HEK293T (cell line): ENCODE measurements around the gene DHCR7.

Experiments used
- CTCF ChIA-PET: fragments of 350-600 bp; formaldehyde crosslinking; extraction: SDS; loops from one replicate; lab custom pipeline; 2021; ENCODE audit warnings: antibody characterized with exemption, inconsistent platforms; lab: Yijun Ruan, JAX
- POLR2A ChIA-PET: fragments of 350-600 bp; formaldehyde crosslinking; extraction: SDS; loops from one replicate; lab custom pipeline; 2020; ENCODE audit warnings: antibody characterized with exemption, inconsistent platforms; lab: Yijun Ruan, JAX
- DNase-seq: peaks from one replicate; pipeline ENCODE4 v3.0.0; 2012; ENCODE audit warnings: mixed read lengths; ENCODE audit errors: extremely low spot score
- ARNT ChIP-seq: fragments of 450-650 bp; IDR thresholded peaks from 2 replicates; pipeline ENCODE4 v1.6.1; 2017; ENCODE audit warnings: mild to moderate bottlenecking
- BHLHE40 ChIP-seq: fragments of 450-650 bp; IDR thresholded peaks from 2 replicates; pipeline ENCODE4 v1.6.1; 2016; ENCODE audit warnings: mild to moderate bottlenecking, moderate library complexity, borderline replicate concordance
- CTBP1 ChIP-seq: fragments of 450-650 bp; IDR thresholded peaks from 2 replicates; pipeline ENCODE4 v1.6.1; 2016; ENCODE audit warnings: borderline replicate concordance
- ELF4 ChIP-seq: fragments of 450-650 bp; IDR thresholded peaks from 2 replicates; pipeline ENCODE4 v1.6.1; 2017; ENCODE audit warnings: antibody characterized with exemption
- FOXA1 ChIP-seq: fragments of 450-650 bp; IDR thresholded peaks from 2 replicates; pipeline ENCODE4 v1.6.1; 2016; ENCODE audit warnings: mild to moderate bottlenecking
- FOXK2 ChIP-seq: fragments of 450-650 bp; IDR thresholded peaks from 2 replicates; pipeline ENCODE4 v1.6.1; 2016; ENCODE audit warnings: mild to moderate bottlenecking
- FOXM1 ChIP-seq: fragments of 450-650 bp; IDR thresholded peaks from 2 replicates; pipeline ENCODE4 v1.6.1; 2017; ENCODE audit warnings: mild to moderate bottlenecking, borderline replicate concordance
- HDGF ChIP-seq: fragments of 450-650 bp; IDR thresholded peaks from 2 replicates; pipeline ENCODE4 v1.6.1; 2017; ENCODE audit warnings: antibody characterized with exemption, borderline replicate concordance
- L3MBTL2 ChIP-seq: fragments of 450-650 bp; conservative IDR thresholded peaks from 2 replicates; pipeline ENCODE4 v1.6.1; 2016; ENCODE audit warnings: mild to moderate bottlenecking
- LEF1 ChIP-seq: fragments of 450-650 bp; IDR thresholded peaks from 2 replicates; pipeline ENCODE4 v1.6.1; 2017; ENCODE audit warnings: mild to moderate bottlenecking, borderline replicate concordance
- NFRKB ChIP-seq: fragments of 450-650 bp; IDR thresholded peaks from 2 replicates; pipeline ENCODE4 v1.6.1; 2016; ENCODE audit warnings: mild to moderate bottlenecking, moderate library complexity
- SP1 ChIP-seq: fragments of 450-650 bp; IDR thresholded peaks from 2 replicates; pipeline ENCODE4 v1.6.1; 2017
- SUZ12 ChIP-seq: fragments of 450-650 bp; IDR thresholded peaks from 2 replicates; pipeline ENCODE4 v1.6.1; 2016; ENCODE audit warnings: mild to moderate bottlenecking
- TARDBP ChIP-seq: fragments of 450-650 bp; IDR thresholded peaks from 2 replicates; pipeline ENCODE4 v1.6.1; 2016
- ZNF384 ChIP-seq: fragments of 450-650 bp; IDR thresholded peaks from 2 replicates; pipeline ENCODE4 v1.6.1; 2016
- TF ChIP-seq, protein P1 (sequence below): fragments of 450-650 bp; IDR thresholded peaks from 2 replicates; pipeline ENCODE4 v1.6.1; 2016

The DHCR7 gene, protein sequence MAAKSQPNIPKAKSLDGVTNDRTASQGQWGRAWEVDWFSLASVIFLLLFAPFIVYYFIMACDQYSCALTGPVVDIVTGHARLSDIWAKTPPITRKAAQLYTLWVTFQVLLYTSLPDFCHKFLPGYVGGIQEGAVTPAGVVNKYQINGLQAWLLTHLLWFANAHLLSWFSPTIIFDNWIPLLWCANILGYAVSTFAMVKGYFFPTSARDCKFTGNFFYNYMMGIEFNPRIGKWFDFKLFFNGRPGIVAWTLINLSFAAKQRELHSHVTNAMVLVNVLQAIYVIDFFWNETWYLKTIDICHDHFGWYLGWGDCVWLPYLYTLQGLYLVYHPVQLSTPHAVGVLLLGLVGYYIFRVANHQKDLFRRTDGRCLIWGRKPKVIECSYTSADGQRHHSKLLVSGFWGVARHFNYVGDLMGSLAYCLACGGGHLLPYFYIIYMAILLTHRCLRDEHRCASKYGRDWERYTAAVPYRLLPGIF

DNA sequence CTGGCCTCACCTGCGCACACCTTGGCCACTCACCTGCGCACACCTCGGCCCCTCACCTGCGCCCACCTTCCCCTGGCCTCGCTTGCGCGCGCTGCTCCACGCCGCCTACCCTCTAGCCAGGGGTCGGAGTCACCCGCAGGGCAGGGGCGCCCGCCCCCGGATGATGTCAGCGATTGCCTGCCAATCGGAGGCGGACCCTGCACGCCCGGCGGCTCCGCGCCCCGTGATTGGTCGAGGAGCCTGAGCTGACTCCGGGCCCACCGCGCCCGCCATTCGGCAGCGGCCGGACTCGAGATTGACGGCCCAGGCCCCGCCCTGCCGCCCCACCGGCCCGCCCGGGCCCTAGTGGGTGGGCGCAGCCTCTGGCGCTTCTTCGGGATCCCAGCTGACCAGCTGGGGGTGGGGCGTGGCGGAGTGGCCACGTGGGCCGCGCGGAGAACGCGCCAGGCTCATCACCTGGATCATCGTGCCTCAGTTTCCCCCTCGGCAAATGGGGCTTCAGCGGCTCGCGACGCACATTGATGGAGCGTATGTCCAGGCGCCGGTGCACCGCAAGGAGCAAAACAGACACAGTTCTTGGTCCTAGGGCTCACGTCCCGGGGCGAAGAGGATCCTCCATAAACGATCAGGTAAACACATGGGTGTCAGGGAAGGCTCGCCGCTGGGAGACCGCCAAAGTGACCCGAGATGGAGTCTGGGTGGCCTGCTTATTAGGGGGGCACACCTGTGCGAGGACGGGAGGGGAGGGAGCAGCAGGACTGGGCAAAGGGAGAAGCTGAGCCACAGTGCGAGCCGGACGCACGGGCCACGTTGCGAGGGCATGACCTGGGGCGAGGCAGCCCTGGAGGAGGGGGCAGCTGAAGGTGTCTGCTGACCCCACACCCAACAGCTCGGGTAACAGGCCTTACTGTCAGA is at the start of gene DHCR7:
Gene DHCR7, minus strand, starts transcription at position 137 of the 915 bp plus-strand sequence. CDS start 3,441 bp downstream, outside the sequence.
- CTCF ChIA-PET, result interaction anchor here (0.5 kb wide), 1 partner anchor 367 kb away, joined by 3 read pairs; no protein-coding TSS in a partner anchor
- no peak for TF ChIP-seq LEF1
- TF ChIP-seq, protein P1, sequence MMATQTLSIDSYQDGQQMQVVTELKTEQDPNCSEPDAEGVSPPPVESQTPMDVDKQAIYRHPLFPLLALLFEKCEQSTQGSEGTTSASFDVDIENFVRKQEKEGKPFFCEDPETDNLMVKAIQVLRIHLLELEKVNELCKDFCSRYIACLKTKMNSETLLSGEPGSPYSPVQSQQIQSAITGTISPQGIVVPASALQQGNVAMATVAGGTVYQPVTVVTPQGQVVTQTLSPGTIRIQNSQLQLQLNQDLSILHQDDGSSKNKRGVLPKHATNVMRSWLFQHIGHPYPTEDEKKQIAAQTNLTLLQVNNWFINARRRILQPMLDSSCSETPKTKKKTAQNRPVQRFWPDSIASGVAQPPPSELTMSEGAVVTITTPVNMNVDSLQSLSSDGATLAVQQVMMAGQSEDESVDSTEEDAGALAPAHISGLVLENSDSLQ, result peak; percentile 98
- peak; percentile 71 for TF ChIP-seq CTBP1
- no peak for TF ChIP-seq BHLHE40
- peak; percentile 64 for TF ChIP-seq L3MBTL2
- no peak for TF ChIP-seq SP1
- TF ChIP-seq TARDBP, result 0 out of 2 replicates have a peak, but pooled peaks have one; percentile 46
- POLR2A ChIA-PET, result interaction anchor here (1.1 to 1.5 kb wide), 2 partner anchors 10 to 15 kb away, joined by 4 to 7 read pairs; no protein-coding TSS in a partner anchor
- DNase-seq, result peak; percentile 95

DNA sequence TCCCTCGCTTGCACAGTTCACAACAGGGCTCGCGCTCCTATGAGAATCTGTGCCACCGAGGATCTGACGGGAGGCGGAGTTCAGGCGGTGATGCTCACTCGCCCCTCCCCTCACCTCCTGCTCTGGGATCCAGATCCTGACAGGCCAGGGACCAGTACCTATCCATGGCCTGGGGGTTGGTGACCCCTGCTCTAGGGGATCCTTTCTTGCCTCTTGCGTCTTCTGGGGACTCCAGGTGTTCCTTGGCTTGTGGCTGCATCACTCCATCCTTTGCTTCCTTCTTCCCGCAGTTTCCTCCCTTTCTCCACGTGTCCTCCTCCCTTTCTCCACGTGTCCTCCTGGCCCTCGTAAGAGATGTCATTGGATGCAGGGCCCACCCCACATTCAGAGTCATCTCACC is 48.2 kb upstream of the DHCR7 start:
- DNase-seq, result no peak
- CTCF ChIA-PET, result no interaction called here
- no peak for TF ChIP-seq FOXM1
- no peak for TF ChIP-seq TARDBP
- TF ChIP-seq, protein P1, result no peak
- TF ChIP-seq SUZ12, result no peak
- POLR2A ChIA-PET, result no interaction called here

DNA sequence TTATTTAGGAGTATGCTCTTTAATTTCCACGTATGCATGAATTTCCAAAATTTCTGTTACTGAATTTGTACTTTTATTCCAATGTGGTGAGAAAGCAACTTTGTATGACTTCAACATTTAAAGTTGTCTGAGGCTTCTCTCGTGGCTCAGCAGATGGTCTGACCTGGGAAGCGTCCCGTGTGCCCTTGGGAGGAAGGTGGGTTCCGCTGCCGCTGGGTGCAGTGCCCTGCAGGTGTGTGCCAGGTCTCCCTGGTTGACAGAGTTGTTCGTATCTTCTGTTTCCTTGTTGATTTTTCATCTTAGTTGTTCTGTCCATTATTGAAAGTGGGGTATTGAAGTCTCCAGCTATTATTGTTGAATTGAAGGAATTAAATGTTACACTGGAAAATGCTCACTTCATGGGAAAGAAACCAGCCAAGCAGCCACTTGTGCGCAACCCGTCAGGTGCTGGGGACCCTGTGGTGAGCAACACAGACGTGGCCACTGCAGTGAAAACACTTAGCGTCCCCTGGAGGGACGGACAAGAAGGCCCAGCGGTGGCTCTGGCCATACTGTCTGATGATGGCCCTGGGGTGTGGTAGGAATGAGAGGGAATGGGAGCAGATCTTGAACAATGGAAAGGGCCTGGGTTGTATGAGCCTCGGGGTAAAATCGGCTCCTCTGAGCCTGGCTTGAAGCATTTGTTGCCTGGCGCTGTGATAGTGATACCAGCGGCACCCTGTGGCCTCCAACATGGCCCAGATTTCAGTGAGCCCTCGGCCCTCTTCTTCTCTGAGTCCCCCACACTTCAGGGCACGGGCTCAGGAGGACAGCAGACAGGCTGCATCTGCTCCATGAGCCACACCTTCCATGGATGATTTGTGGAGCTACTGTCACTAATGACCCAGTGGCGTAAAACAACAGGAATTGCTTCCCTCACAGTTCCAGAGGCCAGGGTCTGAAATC is 47.4 kb upstream of the DHCR7 start:
- DNase-seq, result no peak
- ChIA-PET POLR2A (no interaction called here), CTCF (no interaction called here)
- TF ChIP-seq CTBP1 (no peak), FOXK2 (no peak), BHLHE40 (no peak), SUZ12 (no peak), FOXA1 (no peak), HDGF (no peak), L3MBTL2 (no peak), ZNF384 (no peak), LEF1 (no peak), ARNT (no peak)
- TF ChIP-seq, protein P1, result no peak

DNA sequence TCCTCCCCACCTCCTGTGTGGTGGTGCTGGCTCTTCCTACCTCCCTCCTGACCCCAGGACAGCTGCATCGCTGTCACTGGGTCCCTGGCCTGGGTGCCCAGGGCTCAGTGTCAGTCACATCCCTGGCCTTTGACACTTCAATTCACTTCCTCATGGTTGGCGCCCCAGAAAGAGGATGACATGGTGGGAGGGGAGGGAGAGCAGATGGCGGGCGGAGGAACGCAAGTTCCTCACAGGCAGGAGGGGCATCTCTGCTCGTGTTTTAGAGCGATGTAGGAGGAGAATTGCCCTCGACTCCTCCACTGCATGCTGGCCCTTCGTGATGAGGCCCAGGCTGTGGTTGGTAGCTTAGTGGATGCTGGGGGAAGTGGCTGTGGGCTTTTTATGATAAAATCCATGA is 43.7 kb upstream of the DHCR7 start:
- ChIA-PET CTCF (no interaction called here), POLR2A (no interaction called here)
- TF ChIP-seq LEF1, result no peak
- TF ChIP-seq, protein P1, result no peak
- TF ChIP-seq TARDBP, result no peak
- TF ChIP-seq CTBP1, result no peak
- no peak for TF ChIP-seq SP1
- no peak for TF ChIP-seq L3MBTL2
- TF ChIP-seq ZNF384, result no peak
- TF ChIP-seq ARNT, result no peak

DNA sequence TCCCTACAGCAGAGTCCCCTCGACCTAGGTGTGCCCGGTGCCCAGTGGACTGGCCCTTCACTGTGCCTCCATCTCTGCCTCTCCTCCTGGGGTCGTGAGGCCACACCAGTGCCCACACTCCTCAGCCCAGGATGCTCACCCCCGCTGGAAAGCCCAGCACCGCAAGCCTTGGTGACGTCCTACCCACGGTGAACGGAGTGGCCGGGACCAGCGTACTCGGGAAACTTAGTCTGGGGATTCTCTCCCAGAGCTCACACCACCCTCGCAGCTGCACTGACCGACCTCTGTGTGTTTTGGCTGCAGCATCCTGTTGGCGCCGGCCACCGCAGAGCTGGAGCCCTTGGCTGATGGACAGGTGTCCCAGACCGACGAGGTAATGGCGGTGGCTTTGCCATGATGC is 43.3 kb upstream of the DHCR7 start:
- TF ChIP-seq ARNT, result no peak
- TF ChIP-seq CTBP1, result no peak
- no peak for TF ChIP-seq HDGF
- TF ChIP-seq, protein P1, result no peak
- TF ChIP-seq TARDBP, result no peak
- no peak for TF ChIP-seq FOXA1
- TF ChIP-seq NFRKB, result no peak
- no peak for TF ChIP-seq BHLHE40
- TF ChIP-seq ELF4, result no peak
- TF ChIP-seq SP1, result no peak
- no peak for TF ChIP-seq FOXK2
- no peak for TF ChIP-seq ZNF384
- no peak for TF ChIP-seq L3MBTL2
- TF ChIP-seq LEF1, result no peak
- no peak for TF ChIP-seq SUZ12
- TF ChIP-seq FOXM1, result no peak
- CTCF ChIA-PET, result no interaction called here
- POLR2A ChIA-PET, result no interaction called here

More for the DNA sequence above, 43.7 kb upstream of the DHCR7 start:
- no peak for DNase-seq

More for the DNA sequence above, 43.3 kb upstream of the DHCR7 start:
- no peak for DNase-seq
